Fibroblast of mammary gland (primary cell): ENCODE measurements around the gene AHSA1.

ENCODE experiments used
- DNase-seq: peaks from one replicate; pipeline ENCODE4 v3.0.0-alpha.2; 2010; ENCODE audit warnings: low read depth
- H3K4me3 ChIP-seq: 2 replicates; pipeline ENCODE4 v1.5.1; 2011; ENCODE audit warnings: low read depth, mild to moderate bottlenecking, low read length, moderate library complexity; ENCODE audit not compliant: control insufficient read depth
- TF ChIP-seq, protein P1 (sequence below): conservative IDR thresholded peaks from 2 replicates; pipeline ENCODE4 v1.5.1; 2011; ENCODE audit warnings: low read depth, low read length, inconsistent platforms; ENCODE audit not compliant: control insufficient read depth, insufficient read depth

AHSA1 gene

DNA sequence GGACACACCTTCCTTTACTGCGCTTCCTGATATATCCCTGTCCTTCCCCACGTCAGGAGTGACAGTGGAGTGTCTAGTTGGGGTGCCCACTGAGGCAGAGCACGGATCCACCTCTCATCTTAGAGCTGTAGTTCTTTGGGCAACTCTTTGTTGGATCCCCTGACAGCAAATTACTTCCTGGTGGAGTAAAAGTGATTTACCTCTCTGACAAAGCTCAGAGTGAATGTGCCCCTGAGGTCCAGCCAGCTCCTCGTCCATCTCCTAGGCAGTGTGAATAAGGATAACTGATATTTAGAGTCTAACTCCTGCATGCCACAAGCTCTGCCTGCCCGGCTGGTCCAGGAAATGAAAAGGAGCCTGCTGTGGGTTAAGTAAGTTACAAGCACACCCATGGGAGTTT, 16.0 kb downstream of the AHSA1 start:
- TF ChIP-seq, protein P1, sequence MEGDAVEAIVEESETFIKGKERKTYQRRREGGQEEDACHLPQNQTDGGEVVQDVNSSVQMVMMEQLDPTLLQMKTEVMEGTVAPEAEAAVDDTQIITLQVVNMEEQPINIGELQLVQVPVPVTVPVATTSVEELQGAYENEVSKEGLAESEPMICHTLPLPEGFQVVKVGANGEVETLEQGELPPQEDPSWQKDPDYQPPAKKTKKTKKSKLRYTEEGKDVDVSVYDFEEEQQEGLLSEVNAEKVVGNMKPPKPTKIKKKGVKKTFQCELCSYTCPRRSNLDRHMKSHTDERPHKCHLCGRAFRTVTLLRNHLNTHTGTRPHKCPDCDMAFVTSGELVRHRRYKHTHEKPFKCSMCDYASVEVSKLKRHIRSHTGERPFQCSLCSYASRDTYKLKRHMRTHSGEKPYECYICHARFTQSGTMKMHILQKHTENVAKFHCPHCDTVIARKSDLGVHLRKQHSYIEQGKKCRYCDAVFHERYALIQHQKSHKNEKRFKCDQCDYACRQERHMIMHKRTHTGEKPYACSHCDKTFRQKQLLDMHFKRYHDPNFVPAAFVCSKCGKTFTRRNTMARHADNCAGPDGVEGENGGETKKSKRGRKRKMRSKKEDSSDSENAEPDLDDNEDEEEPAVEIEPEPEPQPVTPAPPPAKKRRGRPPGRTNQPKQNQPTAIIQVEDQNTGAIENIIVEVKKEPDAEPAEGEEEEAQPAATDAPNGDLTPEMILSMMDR, result no peak
- H3K4me3 ChIP-seq, result no peak overlapping the region
- no peak for DNase-seq

DNA sequence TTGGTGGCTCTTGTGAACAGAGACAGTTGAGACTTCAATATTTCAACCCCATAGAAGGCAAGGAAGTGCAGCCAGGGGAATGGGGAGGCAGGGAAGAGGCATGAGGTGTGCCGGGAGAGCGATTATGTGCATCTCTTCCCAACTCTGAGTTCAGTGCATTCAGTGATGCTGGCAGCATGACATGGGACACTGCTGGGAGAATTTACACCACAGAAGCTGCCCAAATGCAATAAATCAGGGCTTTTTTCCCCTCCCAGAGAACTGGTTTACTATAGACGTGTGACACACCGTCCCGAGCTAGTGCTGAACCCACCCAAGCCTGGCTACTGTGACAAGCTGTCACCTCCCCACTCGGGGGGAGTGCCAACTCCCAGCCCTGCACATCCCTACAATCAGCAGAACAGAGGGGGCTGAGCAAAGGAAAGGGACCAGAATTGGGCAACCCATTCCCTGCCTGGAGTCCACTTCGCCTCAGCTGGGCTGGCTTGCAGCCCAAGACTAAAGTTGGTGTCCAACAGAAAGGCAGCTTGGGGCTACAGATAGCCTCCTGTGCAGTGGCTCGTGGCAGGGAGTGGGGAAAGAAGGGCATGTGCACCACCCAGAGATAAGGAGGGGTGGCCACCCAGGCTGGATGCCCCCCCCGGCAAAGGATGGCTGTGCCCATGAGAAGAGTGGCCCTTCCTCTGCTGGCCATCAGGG, 16.7 kb downstream of the AHSA1 start:
- no peak for DNase-seq
- TF ChIP-seq, protein P1, result no peak
- no peak overlapping the region for H3K4me3 ChIP-seq

DNA sequence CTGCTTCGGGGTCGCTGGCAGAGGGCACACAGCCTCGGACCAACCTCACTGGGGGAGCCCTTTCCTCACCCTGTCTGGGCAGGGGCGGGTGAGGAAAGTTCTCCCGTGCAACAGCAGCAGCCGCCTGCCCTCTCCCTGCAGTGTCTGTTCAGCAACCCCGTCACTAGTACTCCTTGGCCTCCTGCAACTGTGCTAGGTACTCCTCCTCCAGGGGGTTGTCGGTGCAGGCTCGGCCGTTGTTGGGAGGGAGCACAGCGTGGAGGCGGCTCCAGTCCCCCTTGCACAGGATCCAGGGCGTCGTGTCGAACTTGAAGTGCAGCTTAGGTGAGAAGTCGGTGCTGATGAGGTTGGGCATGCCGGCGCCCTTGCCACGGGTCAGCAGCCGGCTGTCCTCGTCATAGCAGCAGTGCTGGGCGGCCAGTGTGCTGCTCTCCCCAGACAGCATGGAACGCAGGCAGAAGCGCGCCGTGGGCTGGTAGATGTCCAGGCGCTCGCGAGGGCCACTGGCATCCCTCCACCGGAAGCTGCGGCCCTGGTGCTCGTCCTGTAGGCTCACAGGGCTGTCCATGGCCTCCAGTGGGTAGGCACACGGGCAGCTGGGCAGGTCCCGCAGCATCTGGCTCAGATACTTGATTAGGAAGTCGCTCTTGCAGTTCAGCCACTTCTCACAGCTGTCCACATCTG, 17.7 kb downstream of the AHSA1 start:
- TF ChIP-seq, protein P1, result no peak
- DNase-seq, result no peak

DNA sequence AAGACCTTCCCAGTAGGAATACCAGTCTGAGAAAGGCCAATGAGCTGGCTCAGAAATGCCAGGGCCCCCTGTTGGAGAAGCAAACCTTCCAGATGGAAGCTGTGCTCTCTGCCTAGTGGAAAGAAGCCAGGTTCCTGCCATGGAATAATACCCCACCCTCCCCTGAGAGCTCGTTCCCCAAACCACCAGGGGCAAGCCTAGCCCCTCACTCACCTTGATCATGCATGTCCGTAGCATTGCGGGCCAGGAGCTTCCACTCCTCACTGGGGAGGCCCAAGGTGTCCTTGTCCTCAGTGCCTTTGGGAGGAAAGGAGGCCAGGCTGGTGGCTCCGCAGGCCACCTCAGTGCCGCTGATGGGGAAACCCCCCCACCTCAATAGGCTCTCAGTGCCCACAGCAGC, 20.1 kb downstream of the AHSA1 start:
- TF ChIP-seq, protein P1, result no peak
- no peak for DNase-seq
- no peak overlapping the region for H3K4me3 ChIP-seq

More for the DNA sequence above, 17.7 kb downstream of the AHSA1 start:
- no peak overlapping the region for H3K4me3 ChIP-seq

DNA sequence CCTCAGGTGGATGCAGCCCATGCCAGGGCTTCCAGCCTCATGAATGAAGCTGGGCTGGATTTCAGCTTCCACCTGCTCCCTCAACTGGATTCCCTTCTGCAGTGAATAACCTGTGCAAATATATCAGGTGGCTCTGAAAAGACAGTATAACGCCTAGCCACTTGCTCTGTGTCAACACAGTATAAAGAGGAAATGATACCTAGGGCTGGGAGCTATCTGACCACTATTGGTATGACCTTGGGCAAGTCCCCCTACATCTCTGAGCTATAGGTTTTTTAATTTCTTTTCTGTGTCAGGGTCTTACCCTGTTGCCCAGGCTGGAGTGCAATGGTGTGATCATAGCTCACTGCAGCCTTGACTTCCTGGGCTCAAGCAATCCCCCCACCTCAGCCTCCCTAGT, 20.9 kb downstream of the AHSA1 start:
- DNase-seq, result no peak
- TF ChIP-seq, protein P1, result no peak

DNA sequence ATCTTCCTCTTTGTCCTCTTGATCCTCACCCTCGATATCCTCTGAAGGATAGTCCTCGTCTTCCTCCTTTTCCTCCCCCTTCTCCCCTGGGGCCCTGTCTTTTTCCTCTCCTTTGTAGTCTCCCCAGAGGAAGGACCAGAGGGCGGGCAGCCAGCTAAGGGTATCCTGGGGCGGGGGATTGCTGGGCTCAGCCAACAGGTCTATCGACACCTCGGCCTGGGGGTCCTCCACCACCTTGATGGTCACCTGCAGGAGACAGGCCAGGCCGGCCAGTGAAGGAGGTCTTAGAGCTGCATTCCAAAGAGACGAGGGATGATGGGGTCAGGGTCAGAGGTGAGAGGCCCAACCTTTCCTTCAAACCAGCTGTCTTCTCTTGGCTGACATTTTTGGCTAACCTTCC, 24.5 kb downstream of the AHSA1 start:
- TF ChIP-seq, protein P1, result no peak
- no peak overlapping the region for H3K4me3 ChIP-seq
- no peak for DNase-seq

More for the DNA sequence above, 20.9 kb downstream of the AHSA1 start:
- no peak overlapping the region for H3K4me3 ChIP-seq

DNA sequence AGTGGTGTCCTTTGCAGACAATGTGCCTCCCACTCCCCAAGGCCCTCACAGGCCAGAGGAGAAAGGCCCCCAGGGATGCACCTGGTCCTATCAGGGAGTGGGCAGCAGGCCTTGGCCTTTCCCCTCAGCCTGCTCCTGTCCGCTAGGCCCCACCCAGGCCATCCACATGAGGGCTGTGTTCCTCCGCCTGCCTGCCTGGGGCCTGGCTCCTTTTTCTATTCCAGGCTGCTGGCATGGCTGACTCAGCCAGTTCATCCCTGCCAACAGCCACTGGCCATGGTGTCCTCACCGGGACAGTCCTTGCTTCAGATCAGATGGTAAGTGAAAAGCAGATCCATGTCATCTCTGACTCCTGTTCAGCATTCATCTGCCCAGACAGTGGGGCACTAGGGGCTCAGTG, 27.4 kb downstream of the AHSA1 start:
- H3K4me3 ChIP-seq, result no peak overlapping the region
- TF ChIP-seq, protein P1, result no peak
- no peak for DNase-seq
